RPMI7951 (cell line): ENCODE results near the gene CAMK1D. TPM values are rescaled to one million over a fixed set of nuclear protein-coding genes. Genes with fewer than 3 reads are reported as not detected.

Experiments used
- DNase-seq: peaks from one replicate; pipeline ENCODE4 v3.0.0-alpha.2; 2012; ENCODE audit warnings: low read depth
- total RNA-seq: library from RNA; depleted of rRNA; stranded (reverse); fragments of >200 nt; shearing (Covaris generic); gene quantifications from 2 replicates; pipeline ENCODE4 v1.2.3, GENCODE V29; 2014

CAMK1D gene
- total RNA-seq, 1 experiment from 2014 or later, result not detected

DNA sequence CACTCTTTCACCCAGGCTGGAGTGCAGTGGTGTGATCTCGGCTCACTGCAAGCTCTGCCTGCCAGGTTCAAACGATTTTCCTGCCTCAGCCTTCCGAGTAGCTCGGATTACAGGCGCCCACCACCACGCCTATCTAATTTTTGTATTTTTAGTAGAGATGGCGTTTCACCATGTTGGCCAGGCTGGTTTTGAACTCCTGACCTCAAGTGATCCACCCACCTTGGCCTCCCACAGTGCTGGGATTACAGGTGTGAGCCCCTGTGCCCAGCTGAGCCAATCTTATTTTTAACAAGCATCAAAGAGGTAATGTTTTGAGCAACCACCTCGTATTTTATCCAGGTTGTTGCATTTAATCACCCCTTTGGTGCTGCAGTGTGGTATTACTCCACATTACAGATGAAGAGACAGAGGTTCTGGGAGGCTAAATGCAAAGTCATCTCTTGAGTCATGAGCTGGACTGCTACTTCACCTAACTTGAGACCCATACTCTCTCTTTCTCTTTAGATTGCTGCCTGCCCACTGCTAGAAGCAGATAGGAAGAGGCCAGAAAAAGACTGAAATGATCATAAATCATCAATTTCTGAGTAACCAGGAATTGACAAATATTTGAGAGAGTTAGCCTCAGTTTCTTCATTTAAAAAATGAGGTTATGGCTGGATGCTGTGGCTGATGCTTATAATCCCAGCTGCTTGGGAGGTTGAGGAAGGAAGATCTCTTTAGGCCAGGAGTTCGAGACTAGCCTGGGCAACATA, 116.2 kb downstream of the CAMK1D start:
- no peak for DNase-seq

DNA sequence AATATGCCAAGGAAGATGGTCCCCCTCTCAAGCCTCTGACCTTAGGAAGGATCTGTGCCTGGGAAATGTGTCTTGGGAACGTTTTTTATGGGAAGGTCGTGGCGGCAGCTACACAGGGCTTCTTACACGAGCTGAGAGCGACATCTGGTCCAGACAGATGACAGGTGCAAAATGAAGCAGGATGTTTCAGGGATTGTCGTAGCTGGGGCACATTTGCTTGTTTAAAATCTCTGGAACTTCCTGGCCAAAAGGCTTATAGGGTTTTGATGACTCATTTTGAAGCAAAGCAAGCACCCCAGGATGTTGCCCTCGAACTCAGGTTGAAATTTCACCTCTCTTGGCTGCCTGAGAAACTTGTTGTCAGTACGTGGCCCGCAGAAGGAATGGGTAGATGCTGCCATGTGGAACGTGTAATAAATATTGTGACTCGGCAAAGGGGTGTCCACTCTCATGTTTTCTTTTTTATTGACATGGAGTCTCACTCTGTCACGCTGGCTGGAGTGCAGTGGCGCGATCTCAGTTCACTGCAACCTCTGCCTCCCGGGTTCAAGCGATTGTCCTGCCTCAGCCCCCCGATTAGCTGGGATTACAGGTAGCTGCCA, 117.5 kb downstream of the CAMK1D start:
- no peak for DNase-seq

DNA sequence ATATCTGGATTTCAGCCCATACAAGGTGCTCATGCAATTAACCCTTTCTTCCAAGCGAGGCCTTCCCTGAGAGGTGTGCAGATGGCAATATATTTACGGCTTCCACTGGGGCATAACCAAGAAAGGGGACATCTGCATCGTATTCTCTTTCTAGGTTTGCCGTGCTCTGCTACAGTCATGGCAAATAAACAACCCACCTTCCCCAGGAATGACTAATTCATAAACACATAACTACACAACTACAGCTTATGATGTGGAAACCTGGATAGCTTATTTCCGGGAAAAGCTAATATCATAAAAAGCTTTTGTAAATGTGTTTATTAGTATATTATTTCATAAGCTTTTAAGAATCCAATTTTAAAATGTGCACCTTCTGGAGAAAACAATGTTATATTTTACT, 120.0 kb downstream of the CAMK1D start:
- no peak for DNase-seq

DNA sequence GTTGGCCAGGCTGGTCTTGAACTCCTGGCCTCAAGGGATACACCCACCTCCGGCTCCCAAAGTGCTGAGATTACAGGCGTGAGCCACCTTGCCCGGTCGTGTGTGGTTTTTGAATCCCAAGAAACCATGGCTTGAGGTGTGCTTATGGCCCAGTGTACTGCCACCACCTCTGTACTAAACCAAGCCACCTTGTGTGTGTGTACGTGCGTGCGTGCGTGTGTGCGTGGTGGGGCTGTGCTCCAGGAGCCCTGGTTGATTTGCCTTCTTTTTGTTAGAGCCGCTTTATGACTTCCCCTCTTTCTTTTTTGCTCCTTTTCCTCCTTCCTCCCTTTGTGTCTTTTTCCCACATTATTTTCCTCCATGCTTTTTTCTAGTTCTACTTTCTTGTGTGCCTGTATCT, 121.4 kb downstream of the CAMK1D start:
- DNase-seq, result no peak

DNA sequence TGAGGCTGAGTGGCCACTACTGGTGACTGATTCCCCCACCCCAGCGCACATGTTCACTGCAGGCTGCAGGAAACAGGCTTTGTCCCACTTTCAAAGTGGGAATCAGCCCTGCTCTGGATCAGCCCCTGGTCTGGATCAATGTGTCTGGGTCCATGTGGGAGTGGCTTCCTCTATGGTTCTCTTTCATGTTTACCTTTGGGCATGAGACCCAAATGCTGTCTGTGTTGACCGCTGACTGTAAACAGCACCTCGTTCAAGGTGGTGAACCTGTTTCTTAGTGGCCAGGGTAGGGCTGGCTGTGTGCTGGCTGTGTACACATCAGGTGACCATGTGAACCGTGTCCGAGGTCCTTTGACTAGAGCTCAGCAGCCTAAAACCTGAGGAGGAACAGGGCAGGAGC, 121.8 kb downstream of the CAMK1D start:
- no peak for DNase-seq

DNA sequence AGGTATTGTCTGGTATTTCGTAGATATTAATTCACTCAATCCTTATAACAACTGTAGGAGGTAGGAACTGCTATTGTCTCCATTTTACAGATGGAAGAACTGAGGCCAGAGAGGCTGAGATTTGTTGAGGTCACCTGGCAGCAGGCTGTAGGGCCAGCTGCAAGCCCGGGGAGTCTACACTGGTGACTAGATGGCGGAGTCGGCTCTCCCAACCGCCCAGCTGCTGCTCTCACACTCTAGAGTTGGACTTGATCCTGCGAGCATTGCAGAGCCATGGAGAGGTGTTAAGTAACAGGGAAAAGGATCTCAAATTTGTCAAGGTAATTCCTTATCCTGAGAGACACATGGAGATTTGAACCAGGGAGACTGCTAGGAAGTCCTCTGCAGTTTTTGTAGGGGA, 124.1 kb downstream of the CAMK1D start:
- no peak for DNase-seq

DNA sequence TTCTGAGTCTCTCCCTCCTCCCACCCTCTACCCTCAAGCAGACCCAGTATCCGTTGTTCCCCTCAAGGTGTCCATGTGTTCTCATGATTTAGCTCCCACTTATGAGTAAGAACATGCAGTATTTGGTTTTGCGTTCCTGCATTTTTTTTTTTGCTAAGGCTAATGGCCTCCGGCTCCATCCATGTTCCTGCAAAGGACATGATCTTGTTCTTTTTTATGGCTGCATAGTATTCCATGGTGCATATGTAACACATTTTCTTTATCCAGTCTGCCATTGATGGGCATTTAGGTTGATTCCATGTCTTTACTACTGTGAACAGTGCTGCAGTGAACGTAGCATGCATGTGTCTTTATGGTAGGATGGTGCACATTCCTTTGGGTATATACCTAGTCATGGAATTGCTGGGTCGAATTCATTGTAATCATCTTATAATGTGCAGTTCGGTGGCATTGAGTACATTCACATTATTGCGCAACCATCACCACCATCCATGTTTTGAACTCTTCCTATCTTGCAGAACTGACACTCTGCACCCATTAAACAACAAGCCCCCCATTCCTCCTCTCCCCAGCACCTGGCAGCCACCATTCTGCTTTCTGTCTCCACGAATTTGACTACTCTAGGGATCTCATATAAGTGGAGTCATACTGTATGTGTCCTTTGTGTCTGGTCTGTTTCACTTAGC, 125.5 kb downstream of the CAMK1D start:
- no peak for DNase-seq

DNA sequence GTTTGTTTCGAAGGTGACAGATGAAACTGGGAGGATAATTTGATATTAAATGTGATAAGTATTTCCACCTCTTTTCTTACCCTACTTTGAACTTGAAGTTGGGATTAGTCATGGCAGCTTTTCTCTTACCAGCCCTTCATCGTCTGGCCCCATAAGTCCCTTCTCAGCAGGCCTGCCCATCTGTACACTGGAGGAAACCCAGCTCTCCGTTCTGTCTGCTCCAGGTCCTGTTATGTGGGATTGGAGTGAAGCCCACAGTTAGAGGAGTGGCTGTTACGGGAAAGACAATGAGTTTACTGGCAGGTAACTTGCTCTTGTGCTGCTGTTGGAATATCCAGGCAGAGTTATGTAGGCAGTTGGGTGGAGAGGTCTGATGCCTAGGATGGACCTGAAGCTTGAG, 127.3 kb downstream of the CAMK1D start:
- no peak for DNase-seq

DNA sequence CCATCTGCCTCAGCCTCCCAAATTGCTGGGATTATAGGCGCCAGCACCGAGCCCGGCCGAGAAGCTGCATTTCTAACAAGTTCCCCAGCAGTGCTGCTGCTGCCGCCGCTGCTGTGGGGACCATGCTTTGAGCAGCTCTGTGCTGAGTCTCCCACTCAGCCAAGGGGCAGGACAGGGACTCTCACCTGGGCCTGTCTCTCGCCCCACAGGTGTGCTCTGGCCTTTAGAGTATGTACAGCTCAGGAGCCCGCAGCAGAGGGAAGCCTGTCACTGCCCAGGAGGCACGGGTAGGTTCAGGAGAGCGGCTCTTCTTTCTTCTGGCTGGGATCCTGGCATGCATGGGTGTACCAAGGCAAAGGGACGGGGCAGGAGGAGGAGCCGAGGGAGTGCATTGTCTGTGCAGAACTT, 130.1 kb downstream of the CAMK1D start:
- DNase-seq, result no peak

DNA sequence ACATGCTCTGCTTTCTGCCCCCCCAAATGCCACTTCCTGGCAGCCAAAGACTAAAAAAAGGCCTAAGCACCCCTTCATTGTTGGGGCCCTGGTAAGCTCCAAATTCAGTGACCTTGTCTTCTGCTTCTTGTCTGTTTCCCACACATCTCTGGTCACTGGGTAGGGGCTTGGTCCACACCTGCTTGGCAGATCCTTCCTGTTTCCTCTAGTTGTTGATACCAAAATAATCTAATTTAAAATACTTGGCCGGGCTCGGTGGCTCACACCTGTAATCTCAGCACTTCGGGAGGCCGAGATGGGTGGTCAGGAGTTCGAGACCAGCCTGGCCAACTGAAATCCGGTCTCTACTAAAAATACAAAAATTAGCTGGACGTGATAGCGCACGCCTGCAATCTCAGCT, 130.6 kb downstream of the CAMK1D start:
- no peak for DNase-seq

DNA sequence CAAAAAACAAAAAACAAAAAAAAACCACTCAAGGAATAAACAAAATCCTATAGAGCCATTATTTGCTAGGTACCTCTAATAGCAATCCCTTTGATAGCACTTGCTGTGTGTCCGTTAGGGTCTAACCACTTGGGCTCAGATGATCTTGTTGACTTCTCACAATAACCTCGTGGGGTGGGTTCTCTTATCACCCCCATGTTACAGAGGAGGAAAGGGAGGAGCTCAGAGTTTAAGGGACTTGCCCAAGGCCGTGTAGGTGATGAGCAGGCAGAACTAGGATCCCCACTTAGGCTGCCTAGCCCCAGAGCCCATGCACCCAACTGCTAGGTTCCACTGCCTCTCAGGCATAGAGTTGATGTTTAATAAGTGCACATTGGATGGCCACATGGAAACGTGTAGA, 131.1 kb downstream of the CAMK1D start:
- no peak for DNase-seq

DNA sequence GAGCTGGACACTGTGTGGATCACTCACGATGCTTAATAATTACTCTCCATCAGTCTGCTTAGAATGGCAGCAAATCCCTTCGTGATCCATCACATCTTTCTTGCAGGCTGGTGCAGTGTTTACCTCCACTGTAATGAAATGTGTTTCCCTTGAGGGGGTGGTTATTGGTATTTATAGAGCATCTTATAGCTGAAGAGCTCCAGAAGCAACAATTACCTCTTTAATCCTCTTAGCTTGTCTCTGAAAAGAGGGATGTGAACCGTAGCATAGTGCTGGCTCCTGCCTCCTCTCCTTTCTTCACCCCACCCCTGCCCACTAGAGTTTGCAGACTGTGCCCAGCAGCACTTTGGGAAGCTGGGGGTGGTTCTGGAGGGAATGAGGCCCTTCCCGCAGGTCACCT, 132.6 kb downstream of the CAMK1D start:
- DNase-seq, result no peak

DNA sequence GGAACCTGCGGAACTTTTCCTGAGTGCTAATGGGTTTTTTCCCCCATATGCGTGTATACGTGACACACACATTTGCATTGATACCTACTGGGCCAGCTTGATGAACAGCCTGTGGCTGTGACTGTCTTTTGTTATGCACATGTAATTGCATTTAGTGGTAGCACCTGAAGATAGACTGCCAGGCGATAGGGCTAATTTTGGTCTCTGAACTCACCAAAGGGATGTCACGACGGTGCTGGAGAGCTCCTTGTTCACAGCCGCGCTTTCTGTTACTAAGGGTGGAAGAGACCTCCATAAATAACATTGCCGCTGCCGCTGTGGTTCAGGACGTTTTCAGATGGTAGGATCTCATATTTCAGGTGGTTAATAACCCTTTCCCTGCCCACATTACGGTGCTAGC, 133.2 kb downstream of the CAMK1D start:
- DNase-seq, result no peak

DNA sequence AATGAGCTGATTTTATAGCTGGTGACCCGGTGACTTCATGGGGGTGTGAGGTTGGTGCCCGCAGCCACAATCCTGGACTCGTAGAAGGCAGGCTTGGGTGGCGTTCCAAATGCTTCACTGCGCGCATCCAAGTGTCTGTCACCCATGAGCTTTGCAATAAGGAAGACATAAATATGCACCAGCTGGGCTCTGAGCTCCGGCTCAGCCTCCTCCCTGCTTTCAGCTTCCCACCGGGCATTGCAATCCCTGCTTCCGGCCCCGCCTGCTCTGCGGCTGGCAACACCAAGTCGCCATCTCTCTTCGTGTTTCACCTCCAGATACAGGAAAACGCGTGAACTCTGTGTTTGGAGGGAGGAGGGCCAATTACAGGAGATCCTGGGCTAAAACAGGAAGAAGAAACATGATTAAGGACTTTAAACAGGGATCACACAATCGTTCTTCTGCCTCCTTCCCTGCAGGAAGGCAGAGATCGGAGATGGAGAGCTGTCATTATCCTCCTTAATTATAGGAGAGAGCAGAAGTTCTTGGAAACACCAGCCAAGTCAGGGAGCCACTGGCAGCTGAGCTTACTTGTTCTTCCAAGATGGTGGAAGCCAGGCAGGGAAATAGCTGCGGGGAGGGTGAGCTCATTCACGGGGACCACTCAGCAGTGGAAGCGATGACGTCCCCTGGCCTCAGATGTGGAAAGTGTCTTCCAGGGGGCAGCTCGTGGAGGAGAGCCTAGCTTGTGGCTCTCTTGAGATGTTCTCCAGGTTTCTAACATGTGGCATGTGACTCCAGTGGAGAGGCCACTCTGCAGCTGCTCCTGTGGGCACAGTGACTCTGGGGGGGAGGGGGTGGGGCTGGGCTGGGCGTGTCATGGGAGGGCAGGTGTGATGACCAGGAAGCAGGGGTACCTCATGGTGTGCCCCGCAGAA, 134.9 kb downstream of the CAMK1D start:
- DNase-seq, result peak; percentile 10

DNA sequence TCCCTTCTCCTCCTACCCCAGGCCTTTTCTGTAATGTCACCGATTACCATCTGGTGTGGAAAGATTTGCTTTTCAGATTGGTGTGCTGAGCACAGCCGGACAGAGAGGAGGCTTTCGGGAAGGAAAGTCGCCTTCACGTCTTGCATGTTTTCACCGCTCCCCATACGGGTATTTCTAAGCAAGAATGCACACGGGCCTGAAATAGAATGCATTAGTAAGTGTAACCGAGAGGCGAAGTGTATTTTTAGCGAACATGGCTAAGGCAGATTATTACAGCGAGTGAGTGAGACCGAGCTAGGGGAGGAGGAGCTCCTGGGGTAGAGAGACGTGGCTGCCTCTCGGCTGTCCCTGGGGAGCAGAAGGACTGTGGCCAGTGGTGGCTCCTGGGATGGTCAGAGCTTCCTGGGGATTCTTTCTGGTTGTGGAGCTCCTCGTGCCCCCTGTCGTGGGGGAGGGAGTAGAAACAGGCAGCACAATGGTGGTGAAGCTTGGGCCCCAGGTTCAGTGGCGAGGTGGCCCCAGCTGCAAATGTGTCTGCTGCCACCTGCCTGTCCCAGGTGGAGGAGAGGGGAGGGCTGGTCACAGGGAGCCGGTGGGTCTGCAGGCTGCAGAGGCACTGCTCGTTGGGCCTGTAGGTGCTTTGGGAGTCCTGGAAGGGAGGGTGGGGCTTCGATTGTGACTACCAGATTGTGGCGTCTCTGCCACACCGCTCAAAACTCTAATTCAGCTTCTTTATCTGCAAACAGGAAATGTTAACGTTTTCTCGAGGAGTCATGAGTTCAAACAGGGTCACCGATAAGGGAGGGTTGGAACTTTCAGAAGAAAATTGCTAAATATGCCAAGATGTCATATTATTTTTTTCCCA, 135.8 kb downstream of the CAMK1D start:
- DNase-seq, result no peak

DNA sequence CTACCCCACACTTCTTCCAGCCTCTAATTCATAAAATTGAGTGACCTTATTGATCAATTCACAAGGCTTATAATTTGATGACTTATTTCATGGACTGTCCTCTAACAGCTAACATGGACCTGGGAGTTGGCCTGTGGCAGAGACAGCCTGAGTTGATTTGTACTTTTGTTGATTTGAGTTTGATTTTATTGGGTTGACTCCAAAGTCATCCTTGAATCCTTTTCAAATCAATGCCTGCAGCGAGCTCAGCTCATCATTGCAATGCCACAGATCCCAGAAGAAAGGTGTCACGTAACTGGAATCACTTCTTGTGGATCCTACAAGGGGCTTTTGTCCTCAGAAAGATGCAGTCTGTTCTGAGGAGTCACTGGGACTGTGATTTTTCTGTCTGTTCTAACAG, 138.0 kb downstream of the CAMK1D start:
- DNase-seq, result no peak

DNA sequence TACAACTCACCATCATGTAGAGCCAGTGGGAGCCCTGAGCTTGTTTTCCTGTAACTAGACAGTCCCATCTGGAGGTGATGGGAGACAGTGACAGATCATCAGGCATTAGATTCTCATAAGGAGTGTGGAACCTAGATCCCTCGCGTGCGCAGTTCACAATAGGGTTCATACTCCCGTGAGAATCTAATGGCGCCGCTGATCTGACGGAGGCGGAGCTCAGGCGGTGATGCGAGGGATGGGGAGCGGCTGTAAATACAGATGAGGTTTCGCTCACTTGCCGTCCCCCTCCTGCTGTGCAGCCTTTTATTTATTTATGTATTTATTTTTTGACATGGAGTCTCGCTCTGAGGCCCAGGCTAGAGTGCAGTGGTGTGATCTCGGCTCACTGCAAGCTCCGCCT, 139.3 kb downstream of the CAMK1D start:
- no peak for DNase-seq

DNA sequence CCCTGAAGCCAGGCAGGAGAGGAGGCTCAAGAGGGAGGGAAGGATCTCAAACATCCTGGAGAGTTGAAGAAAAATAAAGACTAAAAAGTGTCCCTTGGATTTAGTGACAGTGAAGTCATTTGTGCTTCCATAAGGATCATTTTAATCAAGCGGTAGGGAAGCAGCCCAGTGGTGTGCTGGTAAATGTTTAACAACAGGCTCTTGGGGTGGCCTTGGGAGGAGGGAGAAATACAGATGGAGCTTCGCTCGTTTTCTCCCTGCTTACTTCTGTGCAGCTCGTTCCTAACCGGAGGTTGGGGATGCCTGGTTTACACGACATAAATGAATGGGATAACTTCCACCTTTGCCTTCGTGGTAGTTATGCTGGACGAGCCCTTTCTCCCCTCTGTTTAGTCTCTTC, 140.0 kb downstream of the CAMK1D start:
- DNase-seq, result no peak

DNA sequence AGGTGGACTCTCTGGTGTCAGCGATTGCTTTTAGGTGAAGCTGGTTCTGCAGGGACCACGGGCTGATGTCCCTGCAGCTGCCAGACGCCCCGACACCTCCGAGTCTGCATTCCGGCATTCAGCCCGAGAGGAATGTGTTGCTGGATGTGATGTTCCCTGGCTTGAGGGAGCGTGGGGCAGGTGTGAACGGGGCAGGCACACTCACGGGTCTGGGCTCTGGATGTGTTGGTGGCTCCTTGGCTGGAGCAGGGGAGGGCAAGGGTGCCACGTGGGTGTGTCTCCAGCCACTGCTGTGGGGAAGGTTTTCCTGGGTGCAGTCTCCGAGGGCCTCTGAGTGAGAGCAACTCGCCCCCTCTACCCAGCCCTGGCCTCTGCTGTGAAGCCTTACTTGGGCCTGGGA, 140.5 kb downstream of the CAMK1D start:
- DNase-seq, result no peak

DNA sequence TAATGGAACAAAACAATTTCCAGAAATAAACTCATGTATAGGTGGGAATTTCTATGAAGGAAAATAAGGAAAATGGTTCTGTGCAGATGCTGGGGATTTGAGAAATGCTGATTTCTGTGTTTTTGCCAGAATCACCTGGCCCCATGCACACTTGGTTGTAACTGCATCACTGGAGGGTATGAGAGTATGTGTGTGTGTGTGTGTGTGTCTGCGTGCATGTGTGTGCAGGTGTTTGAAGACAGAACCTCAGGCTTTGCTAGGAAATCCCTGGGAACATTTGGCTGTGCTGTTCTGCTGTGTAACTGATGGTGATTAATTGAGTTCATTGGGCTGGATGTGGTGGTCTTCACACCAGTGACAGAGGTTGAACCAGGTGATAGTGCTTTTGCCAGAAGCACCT, 141.6 kb downstream of the CAMK1D start:
- no peak for DNase-seq

DNA sequence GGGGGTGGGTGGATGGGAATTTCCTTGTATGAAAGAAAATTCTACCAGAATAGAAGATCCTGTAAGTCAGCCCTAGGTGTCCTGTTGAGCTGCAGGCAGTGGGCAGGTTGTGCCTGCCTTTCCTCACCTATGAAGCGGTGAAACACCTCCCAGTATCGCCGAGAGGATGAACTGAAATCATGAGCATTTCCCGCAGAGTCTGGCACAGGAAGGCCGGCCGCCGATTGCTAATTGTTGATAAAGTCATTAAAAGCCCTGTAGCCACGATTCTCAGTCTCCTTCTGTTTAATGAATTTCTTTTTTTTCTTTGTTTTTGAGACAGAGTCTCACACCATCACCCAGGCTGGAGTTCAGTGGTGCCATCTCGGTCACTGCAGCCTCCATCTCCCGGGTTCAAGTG, 142.1 kb downstream of the CAMK1D start:
- no peak for DNase-seq
